PC-3 (cell line): Measurements from ENCODE around the gene WIPF1. TPM values are rescaled to one million over a fixed set of nuclear protein-coding genes. Genes with fewer than 3 reads are reported as not detected.

Source experiments
- ATAC-seq: fragments of 200-7000 bp; cut with Tn5 transposase; 2 replicates; pipeline ENCODE4 v1.9.1; 2020; ENCODE audit warnings: mild to moderate bottlenecking, moderate library complexity
- BruUV-seq: library from RNA; stranded (reverse); fragments of 400-500 nt; replicated peaks from 2 replicates; lab custom pipeline; 2021; lab: Mats Ljungman, UMichigan
- CTCF ChIA-PET: fragments of 300-600 bp; sonication (Branson Sonifier 250); formaldehyde crosslinking; loops from one replicate; lab custom pipeline; 2022; ENCODE audit warnings: antibody characterized with exemption; lab: Charles Lee
- POLR2A ChIA-PET: fragments of 300-600 bp; sonication (Branson Sonifier 250); formaldehyde crosslinking; loops from one replicate; lab custom pipeline; 2022; ENCODE audit warnings: antibody characterized with exemption; ENCODE audit not compliant: unreplicated experiment; lab: Charles Lee
- DNase-seq: peaks from one replicate; pipeline ENCODE4 v3.0.0-alpha.2; 2015
- H2AFZ ChIP-seq: fragments of 300-600 bp; sonication (generic); 2 replicates; pipeline ENCODE4 v1.6.0; 2016; ENCODE audit warnings: antibody characterized with exemption, low read length
- H3F3A ChIP-seq: fragments of 300-600 bp; sonication (generic); one replicate; pipeline ENCODE4 v1.6.0; 2017; ENCODE audit warnings: antibody characterized with exemption, low read length, control low read depth, mild to moderate bottlenecking; ENCODE audit not compliant: unreplicated experiment
- H3K27ac ChIP-seq: fragments of 300-600 bp; sonication (generic); 2 replicates; pipeline ENCODE4 v1.5.1; 2016; ENCODE audit warnings: mild to moderate bottlenecking, low read length
- H3K27me3 ChIP-seq: fragments of 300-600 bp; sonication (generic); 2 replicates; pipeline ENCODE4 v1.6.1; 2016; ENCODE audit warnings: low read length, mixed read lengths
- H3K36me3 ChIP-seq: fragments of 300-600 bp; sonication (generic); 2 replicates; pipeline ENCODE4 v1.6.1; 2016; ENCODE audit warnings: low read depth, mixed run types, low read length, mixed read lengths
- H3K4me1 ChIP-seq: fragments of 300-600 bp; sonication (generic); 2 replicates; pipeline ENCODE4 v1.5.1; 2016; ENCODE audit warnings: low read length; ENCODE audit not compliant: insufficient read depth
- H3K4me2 ChIP-seq: fragments of 300-600 bp; sonication (generic); 2 replicates; pipeline ENCODE4 v1.6.0; 2016; ENCODE audit warnings: low read length
- H3K4me3 ChIP-seq: fragments of 300-600 bp; sonication (generic); 2 replicates; pipeline ENCODE4 v1.5.1; 2016; ENCODE audit warnings: mild to moderate bottlenecking, low read length, mixed read lengths
- H3K79me2 ChIP-seq: fragments of 300-600 bp; sonication (generic); 2 replicates; pipeline ENCODE4 v1.6.1; 2017; ENCODE audit warnings: low read length, mixed read lengths
- H3K9ac ChIP-seq: fragments of 300-600 bp; sonication (generic); 2 replicates; pipeline ENCODE4 v1.6.0; 2016; ENCODE audit warnings: mild to moderate bottlenecking, low read length
- H3K9me2 ChIP-seq: fragments of 300-600 bp; sonication (generic); replicated peaks from 2 replicates; pipeline ENCODE4 v1.6.1; 2016; ENCODE audit warnings: mixed run types, low read length, mixed read lengths
- H3K9me3 ChIP-seq: fragments of 300-600 bp; sonication (generic); 2 replicates; pipeline ENCODE4 v1.6.1; 2016; ENCODE audit warnings: low read length, mixed read lengths
- H4K20me1 ChIP-seq: fragments of 300-600 bp; sonication (generic); 2 replicates; pipeline ENCODE4 v1.6.1; 2016; ENCODE audit warnings: low read length, mixed read lengths
- EZH2 ChIP-seq: fragments of 300-600 bp; sonication (generic); IDR thresholded peaks from one replicate; pipeline ENCODE4 v1.6.1; 2017; ENCODE audit warnings: antibody characterized with exemption, mild to moderate bottlenecking, low read length; ENCODE audit not compliant: unreplicated experiment
- EZH2phosphoT487 ChIP-seq: fragments of 300-600 bp; sonication (generic); IDR thresholded peaks from 2 replicates; pipeline ENCODE4 v1.6.1; 2018; ENCODE audit warnings: mild to moderate bottlenecking, antibody characterized with exemption, low read length, borderline replicate concordance
- intact Hi-C: fragments of 100-400 bp; cut with micrococcal nuclease; formaldehyde crosslinking; loops from 2 replicates; pipeline ENCODE4 v1.9.0; 2023
- total RNA-seq: library from RNA; depleted of rRNA; stranded (reverse); fragments of >200 nt; gene quantifications from 2 replicates; pipeline ENCODE4 v1.2.3, GENCODE V29; 2014
- TF ChIP-seq, protein P1 (sequence below): fragments of 300-600 bp; sonication (generic); conservative IDR thresholded peaks from 2 replicates; pipeline ENCODE4 v1.5.1; 2017; ENCODE audit warnings: antibody characterized with exemption, low read depth, mild to moderate bottlenecking, low read length

Gene WIPF1
- total RNA-seq, 1 experiment from 2014 or later = 0.29 TPM

DNA sequence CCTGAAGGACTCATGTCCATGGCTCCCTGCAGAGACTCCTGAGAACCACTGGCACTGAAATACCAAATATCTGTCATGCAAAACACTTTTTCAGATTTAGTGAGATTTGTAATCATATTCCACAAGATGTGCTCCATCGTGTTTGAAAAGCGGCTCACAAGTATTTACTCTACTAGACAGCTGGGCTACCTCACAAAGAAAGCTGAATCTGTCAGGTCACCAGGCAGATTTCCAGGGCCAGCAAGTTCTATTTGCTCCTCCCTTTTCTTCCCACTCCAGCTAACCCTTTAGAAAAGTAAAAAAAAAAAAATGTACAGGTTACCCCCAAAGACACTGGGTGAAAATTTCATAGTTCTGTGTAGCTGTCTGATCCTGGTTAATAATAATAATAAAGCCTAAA lies 22.9 kb downstream of the WIPF1 start:
- DNase-seq = no peak
- no peak overlapping the region for H3K27ac ChIP-seq
- H2AFZ ChIP-seq = no peak overlapping the region
- H3K4me1 ChIP-seq = no peaks in the 10 kb centered on the region
- no peaks in the 10 kb centered on the region for H3F3A ChIP-seq
- H3K79me2 ChIP-seq = no peaks in the 10 kb centered on the region
- H4K20me1 ChIP-seq = no peaks in the 10 kb centered on the region
- no peak overlapping the region for H3K4me3 ChIP-seq
- no peaks in the 10 kb centered on the region for H3K27me3 ChIP-seq
- H3K9ac ChIP-seq = no peak overlapping the region
- intact Hi-C loops = no loop called here
- H3K9me3 ChIP-seq = no peaks in the 10 kb centered on the region
- POLR2A ChIA-PET = no interaction called here
- CTCF ChIA-PET = no interaction called here
- no TSS peak for BruUV-seq
- ATAC-seq = no peak
- H3K9me2 ChIP-seq = no peaks in the 10 kb centered on the region
- TF ChIP-seq EZH2phosphoT487 = no peak
- TF ChIP-seq, protein P1, sequence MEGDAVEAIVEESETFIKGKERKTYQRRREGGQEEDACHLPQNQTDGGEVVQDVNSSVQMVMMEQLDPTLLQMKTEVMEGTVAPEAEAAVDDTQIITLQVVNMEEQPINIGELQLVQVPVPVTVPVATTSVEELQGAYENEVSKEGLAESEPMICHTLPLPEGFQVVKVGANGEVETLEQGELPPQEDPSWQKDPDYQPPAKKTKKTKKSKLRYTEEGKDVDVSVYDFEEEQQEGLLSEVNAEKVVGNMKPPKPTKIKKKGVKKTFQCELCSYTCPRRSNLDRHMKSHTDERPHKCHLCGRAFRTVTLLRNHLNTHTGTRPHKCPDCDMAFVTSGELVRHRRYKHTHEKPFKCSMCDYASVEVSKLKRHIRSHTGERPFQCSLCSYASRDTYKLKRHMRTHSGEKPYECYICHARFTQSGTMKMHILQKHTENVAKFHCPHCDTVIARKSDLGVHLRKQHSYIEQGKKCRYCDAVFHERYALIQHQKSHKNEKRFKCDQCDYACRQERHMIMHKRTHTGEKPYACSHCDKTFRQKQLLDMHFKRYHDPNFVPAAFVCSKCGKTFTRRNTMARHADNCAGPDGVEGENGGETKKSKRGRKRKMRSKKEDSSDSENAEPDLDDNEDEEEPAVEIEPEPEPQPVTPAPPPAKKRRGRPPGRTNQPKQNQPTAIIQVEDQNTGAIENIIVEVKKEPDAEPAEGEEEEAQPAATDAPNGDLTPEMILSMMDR = no peak
- TF ChIP-seq EZH2 = no peak
- H3K4me2 ChIP-seq = no peak overlapping the region
- no peaks in the 10 kb centered on the region for H3K36me3 ChIP-seq

DNA sequence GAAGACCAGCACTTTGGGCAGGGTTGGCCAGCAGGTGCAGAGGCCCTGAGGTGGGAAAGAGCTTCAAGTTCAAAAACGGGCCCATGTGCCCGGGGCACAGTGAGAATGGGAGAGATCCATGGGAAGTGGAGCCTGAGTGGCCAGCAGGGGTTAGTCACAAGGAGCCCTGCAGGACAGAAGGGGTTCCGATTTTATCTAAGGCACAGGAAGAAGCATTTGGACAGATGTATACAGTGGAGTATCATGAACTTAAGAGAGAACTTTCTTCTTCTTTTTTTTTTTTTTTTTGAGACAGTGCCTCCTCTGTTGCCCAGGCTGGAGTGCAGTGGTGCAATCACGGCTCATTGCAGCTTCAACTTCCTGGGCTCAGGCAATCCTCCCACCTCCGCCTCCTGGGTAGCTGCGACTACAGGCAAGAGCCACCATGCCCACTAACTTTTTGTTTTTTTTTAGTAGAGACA lies 24.0 kb downstream of the WIPF1 start:
- DNase-seq (no peak), ATAC-seq (no peak)
- H3K4me3 ChIP-seq = no peak overlapping the region
- ChIA-PET POLR2A (no interaction called here), CTCF (no interaction called here)
- H3K9ac ChIP-seq = no peak overlapping the region
- no peaks in the 10 kb centered on the region for H3K36me3 ChIP-seq
- no peak overlapping the region for H2AFZ ChIP-seq
- H4K20me1 ChIP-seq = no peaks in the 10 kb centered on the region
- intact Hi-C loops = no loop called here
- TF ChIP-seq EZH2 (no peak), EZH2phosphoT487 (no peak)
- TF ChIP-seq, protein P1 = no peak
- no peaks in the 10 kb centered on the region for H3K9me3 ChIP-seq
- no peaks in the 10 kb centered on the region for H3K27me3 ChIP-seq
- no peaks in the 10 kb centered on the region for H3F3A ChIP-seq
- no TSS peak for BruUV-seq
- H3K79me2 ChIP-seq = no peaks in the 10 kb centered on the region
- H3K9me2 ChIP-seq = no peaks in the 10 kb centered on the region
- no peaks in the 10 kb centered on the region for H3K4me1 ChIP-seq
- H3K4me2 ChIP-seq = no peak overlapping the region
- H3K27ac ChIP-seq = no peak overlapping the region

DNA sequence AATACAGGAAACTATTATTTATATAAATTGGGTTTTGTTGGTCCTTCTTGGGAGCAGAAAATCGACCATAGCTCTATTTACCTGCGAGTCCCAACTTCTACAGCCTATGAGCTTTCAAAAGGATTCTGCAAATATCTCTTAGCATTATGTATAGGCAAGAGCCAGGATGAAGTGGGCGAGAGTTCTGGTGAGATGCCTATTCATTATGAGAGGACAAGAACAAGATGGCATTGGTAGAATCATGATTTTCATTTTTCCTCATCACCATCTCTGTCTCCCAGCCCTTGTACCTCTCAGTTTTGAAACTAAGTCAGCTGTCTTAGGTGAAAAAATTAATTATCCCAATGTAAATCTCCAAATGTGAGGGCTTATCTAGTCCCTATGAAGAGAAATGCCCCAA lies 25.0 kb downstream of the WIPF1 start:
- no peaks in the 10 kb centered on the region for H3K9me3 ChIP-seq
- BruUV-seq = no TSS peak
- DNase-seq = no peak
- TF ChIP-seq, protein P1 = no peak
- TF ChIP-seq EZH2 (no peak), EZH2phosphoT487 (no peak)
- no peak for ATAC-seq
- no peaks in the 10 kb centered on the region for H3K79me2 ChIP-seq
- H3F3A ChIP-seq = no peaks in the 10 kb centered on the region
- H3K4me3 ChIP-seq = no peak overlapping the region
- no peaks in the 10 kb centered on the region for H3K27me3 ChIP-seq
- no peak overlapping the region for H3K27ac ChIP-seq
- H3K9ac ChIP-seq = no peak overlapping the region
- H3K4me2 ChIP-seq = no peak overlapping the region
- no peaks in the 10 kb centered on the region for H4K20me1 ChIP-seq
- ChIA-PET POLR2A (no interaction called here), CTCF (no interaction called here)
- H3K36me3 ChIP-seq = no peaks in the 10 kb centered on the region
- no peaks in the 10 kb centered on the region for H3K9me2 ChIP-seq
- intact Hi-C loops = no loop called here
- no peak overlapping the region for H2AFZ ChIP-seq
- no peaks in the 10 kb centered on the region for H3K4me1 ChIP-seq
